Pancreas (tissue), 10 donors: ENCODE results near the gene PKNOX1. TPM values are rescaled to one million over a fixed set of nuclear protein-coding genes. Genes with fewer than 3 reads are reported as not detected.

Experiments used
- ATAC-seq, 4 donors: fragments of 200-7000 bp; cut with Tn5 transposase; one replicate each; pipeline versions ENCODE4 v1.8.0 to v1.9.1; 2020; ENCODE audit warnings: mild to moderate bottlenecking in 4 of 4, moderate library complexity in 4 of 4
- DNase-seq, 6 donors: peaks; one replicate each; pipeline ENCODE4 v3.0.0-alpha.2; 2020
- FAIRE-seq: peaks from 2 replicates; lab custom pipeline; 2012; peaks lifted over from hg19 to GRCh38; lab: Jason Lieb, UNC
- H3K27ac ChIP-seq, 4 donors: fragments of 200-600 bp; sonication (generic); 1 replicate in 3 of 4; 2 replicates in 1 of 4; pipeline versions ENCODE4 v1.5.0 to v1.8.0; 2020
- H3K27me3 ChIP-seq, 4 donors: fragments of 200-600 bp; one replicate each; pipeline ENCODE4 v1.8.0; 2021
- H3K36me3 ChIP-seq, 3 donors: fragments of 200-600 bp; sonication (generic) in 1 of 3; one replicate each; pipeline versions ENCODE4 v1.5.0 to v1.8.0; 2020 to 2021
- H3K4me1 ChIP-seq, 3 donors: fragments of 200-600 bp; one replicate each; pipeline ENCODE4 v1.8.0; 2021
- H3K4me3 ChIP-seq, 4 donors: fragments of 200-600 bp; sonication (generic) in 2 of 4; one replicate each; pipeline versions ENCODE4 v1.5.0 to v1.8.0; 2020 to 2021
- H3K9me3 ChIP-seq, 4 donors: fragments of 200-600 bp; one replicate each; pipeline ENCODE4 v1.8.0; 2021
- CTCF ChIP-seq, 4 donors: fragments of 200-600 bp; sonication (generic) in 3 of 4; IDR thresholded peaks; one replicate each; pipeline versions ENCODE4 v1.5.0 to v1.8.0; 2021; ENCODE audit warnings: antibody characterized with exemption in 4 of 4
- WGBS, 2 donors: extraction: QIAGEN DNeasy Blood & Tissue Kit; methylation state at CpG; one replicate each; pipeline ENCODE4 v1.1.7; 2013; 5-methylcytosine and 5-hydroxymethylcytosine counted together
- intact Hi-C, 3 donors: fragments of 100-400 bp; cut with DNase I; formaldehyde crosslinking; loops; one replicate each; pipeline versions ENCODE4 v1.11.1 to v1.14.2; 2022
- polyA plus RNA-seq, 2 donors: library from polyadenylated mRNA; stranded (reverse); fragments of 200-250 nt; gene quantifications; one replicate each; pipeline ENCODE4 v1.2.3, GENCODE V29; 2013
- total RNA-seq, 6 donors: library from RNA; stranded (reverse); fragmentation: NEBNext Ultra II Directional in 4 of 6; extraction: Animal tissue kit (Norgen Biotek cat#: 25700) in 4 of 6; gene quantifications; one replicate each; pipeline versions ENCODE4 v1.2.1 to v1.2.4, GENCODE V29; 2021 to 2023
- donor health status: healthy with polysubstance abuse.
- donor health status: DM: no; HTN: no; CAD: no; lungs with moderate emphysema.
- donor health status: DM: no; HTN: no; CAD: no.
- donor health status: control.
- donor health status: control.
- donor health status: Bipolar disorder and iron deficiency.
- donor health status: DM: yes; HTN: yes; CAD: no.
- donor health status: DM: no; HTN: no; CAD: no.
- donor health status: DM: no; HTN: no; CAD: no.
- donor health status: DM: yes; HTN: yes; CAD: no.

The PKNOX1 gene
- total and polyA plus RNA-seq, 8 donors = 5.2 to 10.2 (median 6.3) TPM

- intact Hi-C loops = no loop called here
- H3K4me1 ChIP-seq = no peaks in the 10 kb centered on the region
- 91 to 94% methylated on average over 17 of the region's 17 CpGs for WGBS, 2 donors
- H3K36me3 ChIP-seq = peaks cover 0 to 28% (median 0%) of the 10 kb centered on the region in 3 donors
- H3K27me3 ChIP-seq = no peaks in the 10 kb centered on the region
- DNase-seq (no peak), ATAC-seq (no peak), FAIRE-seq (no peak)
- H3K27ac ChIP-seq = no peak overlapping the region
- no peak for TF ChIP-seq CTCF (IDR thresholded peaks at IDR 0.05)
- H3K9me3 ChIP-seq = no peaks in the 10 kb centered on the region
- no peak overlapping the region for H3K4me3 ChIP-seq
These were observed 50.2 kb downstream of the PKNOX1 start for GRCh38 chr21:43024439-43025136.

- H3K36me3 ChIP-seq = peaks cover 0 to 28% (median 0%) of the 10 kb centered on the region in 3 donors
- no peaks in the 10 kb centered on the region for H3K27me3 ChIP-seq
- ATAC-seq = no peak
- no peak overlapping the region for H3K27ac ChIP-seq
- no peak for TF ChIP-seq CTCF (IDR thresholded peaks at IDR 0.05)
- intact Hi-C loops = no loop called here
- FAIRE-seq = no peak
- no peak for DNase-seq
- no peak overlapping the region for H3K4me3 ChIP-seq
- H3K9me3 ChIP-seq = no peaks in the 10 kb centered on the region
- 82 to 85% methylated on average over 6 of the region's 6 CpGs for WGBS, 2 donors
- no peaks in the 10 kb centered on the region for H3K4me1 ChIP-seq
These were observed 51.3 kb downstream of the PKNOX1 start for GRCh38 chr21:43025636-43026180.

- WGBS, 2 donors = 85 to 90% methylated on average over 27 of the region's 27 CpGs
- Histone ChIP-seq H3K4me1 (no peaks in the 10 kb centered on the region), H3K27ac (no peak overlapping the region), H3K9me3 (no peaks in the 10 kb centered on the region), H3K36me3 (peaks cover 0 to 19% (median 0%) of the 10 kb centered on the region in 3 donors), H3K4me3 (no peak overlapping the region), H3K27me3 (no peaks in the 10 kb centered on the region)
- FAIRE-seq (no peak), ATAC-seq (no peak), DNase-seq (no peak)
- no peak for TF ChIP-seq CTCF (IDR thresholded peaks at IDR 0.05)
- intact Hi-C loops = no loop called here
These were observed 53.7 kb downstream of the PKNOX1 start for GRCh38 chr21:43027846-43028731.

- ATAC-seq = no peak
- TF ChIP-seq CTCF (IDR thresholded peaks at IDR 0.05) = no peak
- Histone ChIP-seq H3K4me3 (no peak overlapping the region), H3K27ac (no peak overlapping the region), H3K4me1 (no peaks in the 10 kb centered on the region), H3K36me3 (peaks cover 0 to 19% (median 0%) of the 10 kb centered on the region in 3 donors), H3K9me3 (no peaks in the 10 kb centered on the region), H3K27me3 (no peaks in the 10 kb centered on the region)
- 91 to 92% methylated on average over 13 of the region's 13 CpGs for WGBS, 2 donors
- FAIRE-seq = no peak
- intact Hi-C loops = no loop called here
- no peak for DNase-seq
These were observed 55.4 kb downstream of the PKNOX1 start for GRCh38 chr21:43029785-43030184.
